Transverse colon (tissue), 3 donors: ENCODE data around the gene MAP6D1.

Experiments
- CTCF ChIP-seq, 5 experiments: fragments of 200-600 bp in 3 of 5; fragments of 450-650 bp in 2 of 5; sonication (generic) in 3 of 5; IDR thresholded peaks; 1 replicate in 2 of 5; 2 replicates in 3 of 5; pipeline ENCODE4 v1.5.1; 2016 to 2017; ENCODE audit warnings: antibody characterized with exemption in 5 of 5, inconsistent platforms in 3 of 5, mild to moderate bottlenecking in 2 of 5, moderate library complexity in 1 of 5
- POLR2A ChIP-seq: fragments of 450-650 bp; IDR thresholded peaks from one replicate; pipeline ENCODE4 v1.6.1; 2016; ENCODE audit warnings: antibody characterized with exemption, mild to moderate bottlenecking, moderate library complexity

GRCh38 chr3:183822631-183823030, 2.7 kb downstream of the MAP6D1 start:
- TF ChIP-seq POLR2A, result no peak
- TF ChIP-seq CTCF (IDR thresholded peaks at IDR 0.05), result no peak
